GM12891 (cell line): ENCODE measurements around the gene CHRNB1.

Source experiments
- POLR2A ChIP-seq: IDR thresholded peaks from 2 replicates; pipeline ENCODE4 v1.6.1; 2011; ENCODE audit warnings: low read depth, low read length, control low read depth
- POLR2AphosphoS5 ChIP-seq: IDR thresholded peaks from 2 replicates; pipeline ENCODE4 v1.6.1; 2011; ENCODE audit warnings: low read depth, low read length, control low read depth
- TAF1 ChIP-seq: IDR thresholded peaks from 2 replicates; pipeline ENCODE4 v1.6.1; 2011; ENCODE audit warnings: low read depth, low read length, control low read depth

- TF ChIP-seq POLR2A (no peak), TAF1 (no peak), POLR2AphosphoS5 (no peak)
Observed at GRCh38 chr17:7466318-7466638, 21.4 kb downstream of the CHRNB1 start.
